ENCODE results near the gene MAGI2. TPM values are rescaled to one million over a fixed set of nuclear protein-coding genes. Genes with fewer than 3 reads are reported as not detected.

MAGI2 gene
- total RNA-seq, 1 donor from 2014 or later: 6.9 TPM

DNA sequence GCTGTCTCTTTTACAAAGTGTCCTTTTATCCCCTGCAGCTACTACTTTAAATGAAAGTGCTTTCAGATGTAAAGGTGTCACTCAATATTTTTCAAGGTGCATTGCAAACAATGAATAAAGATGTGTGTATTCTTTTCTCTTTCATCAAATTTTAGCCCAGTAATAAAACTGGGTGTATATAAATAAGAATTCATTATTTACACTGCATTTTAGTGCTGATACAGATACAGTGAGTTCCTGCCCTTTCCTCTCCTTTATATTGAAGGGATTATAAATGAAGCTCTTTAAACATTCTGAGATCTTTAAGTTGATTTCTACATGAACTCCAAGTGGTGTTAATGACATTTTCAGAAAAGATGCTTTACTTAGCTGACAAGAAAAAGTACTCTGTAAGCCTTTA lies 1137.4 kb downstream of the MAGI2 start:
- no peaks in the 10 kb centered on the region for H3K27me3 ChIP-seq
- H3K36me3 ChIP-seq: no peaks in the 10 kb centered on the region
- no peaks in the 10 kb centered on the region for H3K9me3 ChIP-seq
- no peak overlapping the region for H3K4me3 ChIP-seq
- intact Hi-C loops (cut with DNase I): no loop called here
- no peak for DNase-seq (ENCODE audit: extremely low spot score in 2 of 2)
- no peaks in the 10 kb centered on the region for H3K4me1 ChIP-seq
- TF ChIP-seq POLR2AphosphoS5 (IDR thresholded peaks at IDR 0.05; ENCODE audit: insufficient read depth in 1 of 2, low read depth in 1 of 2) (no peak), POLR2A (IDR thresholded peaks at IDR 0.05) (no peak)
- TF ChIP-seq, protein P1, sequence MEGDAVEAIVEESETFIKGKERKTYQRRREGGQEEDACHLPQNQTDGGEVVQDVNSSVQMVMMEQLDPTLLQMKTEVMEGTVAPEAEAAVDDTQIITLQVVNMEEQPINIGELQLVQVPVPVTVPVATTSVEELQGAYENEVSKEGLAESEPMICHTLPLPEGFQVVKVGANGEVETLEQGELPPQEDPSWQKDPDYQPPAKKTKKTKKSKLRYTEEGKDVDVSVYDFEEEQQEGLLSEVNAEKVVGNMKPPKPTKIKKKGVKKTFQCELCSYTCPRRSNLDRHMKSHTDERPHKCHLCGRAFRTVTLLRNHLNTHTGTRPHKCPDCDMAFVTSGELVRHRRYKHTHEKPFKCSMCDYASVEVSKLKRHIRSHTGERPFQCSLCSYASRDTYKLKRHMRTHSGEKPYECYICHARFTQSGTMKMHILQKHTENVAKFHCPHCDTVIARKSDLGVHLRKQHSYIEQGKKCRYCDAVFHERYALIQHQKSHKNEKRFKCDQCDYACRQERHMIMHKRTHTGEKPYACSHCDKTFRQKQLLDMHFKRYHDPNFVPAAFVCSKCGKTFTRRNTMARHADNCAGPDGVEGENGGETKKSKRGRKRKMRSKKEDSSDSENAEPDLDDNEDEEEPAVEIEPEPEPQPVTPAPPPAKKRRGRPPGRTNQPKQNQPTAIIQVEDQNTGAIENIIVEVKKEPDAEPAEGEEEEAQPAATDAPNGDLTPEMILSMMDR (IDR thresholded peaks at IDR 0.05): no peak
- H3K27ac ChIP-seq: no peak overlapping the region

DNA sequence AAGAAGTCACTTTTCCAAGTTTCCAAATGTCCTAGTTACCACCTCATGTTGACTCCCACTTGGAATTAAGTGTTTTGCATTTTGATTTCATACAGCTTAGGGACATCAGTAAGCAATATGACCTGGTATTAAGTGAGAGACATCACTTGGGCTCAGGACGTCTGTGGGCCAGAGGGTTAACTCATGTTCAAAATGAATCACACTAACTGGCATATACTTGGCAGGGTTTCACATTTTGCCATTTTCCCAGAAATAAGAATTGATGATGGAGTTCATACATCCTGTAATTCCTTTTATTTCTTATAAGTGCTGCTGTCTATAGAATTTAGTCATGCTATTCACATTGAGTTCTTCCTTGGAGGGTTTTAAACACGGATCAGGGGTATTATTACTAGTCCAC lies 1138.3 kb downstream of the MAGI2 start:
- intact Hi-C loops (cut with DNase I): no loop called here
- H3K4me3 ChIP-seq: no peak overlapping the region

DNA sequence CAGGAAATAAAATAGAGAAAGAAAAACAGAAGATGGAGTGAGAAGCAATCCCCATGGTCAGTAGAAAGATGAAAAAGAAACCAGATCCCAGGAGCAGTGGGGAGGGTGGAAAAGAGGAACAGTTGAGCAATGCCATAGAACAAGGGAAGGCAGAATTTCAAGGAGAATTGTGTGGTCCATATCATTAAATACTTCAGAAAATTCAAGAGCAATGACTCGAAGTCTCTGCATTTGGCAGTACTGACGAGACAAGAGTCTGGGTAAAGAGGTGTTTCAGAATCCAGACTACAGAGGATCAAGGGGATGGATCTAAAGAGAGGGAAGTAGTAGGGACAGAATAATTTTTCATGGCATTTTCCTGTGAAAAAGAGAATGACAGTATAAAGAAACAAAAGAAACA lies 1142.3 kb downstream of the MAGI2 start:
- H3K27ac ChIP-seq: no peak overlapping the region
- no peak for DNase-seq (ENCODE audit: extremely low spot score in 2 of 2)
- no peaks in the 10 kb centered on the region for H3K27me3 ChIP-seq
- TF ChIP-seq POLR2AphosphoS5 (IDR thresholded peaks at IDR 0.05; ENCODE audit: insufficient read depth in 1 of 2, low read depth in 1 of 2) (no peak), POLR2A (IDR thresholded peaks at IDR 0.05) (no peak)
- TF ChIP-seq, protein P1 (IDR thresholded peaks at IDR 0.05): no peak
- no peaks in the 10 kb centered on the region for H3K36me3 ChIP-seq
- intact Hi-C loops (cut with DNase I): no loop called here
- no peaks in the 10 kb centered on the region for H3K4me1 ChIP-seq
- no peak overlapping the region for H3K4me3 ChIP-seq
- H3K9me3 ChIP-seq: no peaks in the 10 kb centered on the region

More for the DNA sequence above, 1138.3 kb downstream of the MAGI2 start:
- TF ChIP-seq, protein P1 (IDR thresholded peaks at IDR 0.05): no peak
- TF ChIP-seq POLR2AphosphoS5 (IDR thresholded peaks at IDR 0.05; ENCODE audit: insufficient read depth in 1 of 2, low read depth in 1 of 2): no peak
- TF ChIP-seq POLR2A (IDR thresholded peaks at IDR 0.05): no peak
- no peaks in the 10 kb centered on the region for H3K36me3 ChIP-seq
- no peaks in the 10 kb centered on the region for H3K9me3 ChIP-seq
- DNase-seq (ENCODE audit: extremely low spot score in 2 of 2): no peak
- no peaks in the 10 kb centered on the region for H3K4me1 ChIP-seq
- no peaks in the 10 kb centered on the region for H3K27me3 ChIP-seq
- no peak overlapping the region for H3K27ac ChIP-seq

DNA sequence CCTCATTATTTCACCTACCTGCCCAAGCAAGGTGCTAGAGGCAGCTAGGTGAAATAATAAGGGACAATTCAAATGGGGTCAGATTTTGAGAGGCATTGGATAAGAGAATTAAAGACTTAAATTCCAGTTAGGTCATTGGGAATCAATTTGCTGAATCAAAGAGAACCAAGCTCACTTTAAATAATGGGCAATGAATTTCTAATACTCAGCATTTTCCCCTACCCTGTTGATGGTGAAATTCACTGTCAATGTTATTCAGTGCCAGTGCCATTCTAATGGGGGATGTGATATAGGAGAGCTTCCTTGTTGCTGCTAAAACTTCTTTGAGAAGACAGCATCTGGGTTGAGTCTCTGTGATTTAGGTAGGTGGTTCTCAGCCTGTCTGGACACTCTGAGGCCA lies 1145.6 kb downstream of the MAGI2 start:
- intact Hi-C loops (cut with DNase I): no loop called here
- DNase-seq (ENCODE audit: extremely low spot score in 2 of 2): no peak

DNA sequence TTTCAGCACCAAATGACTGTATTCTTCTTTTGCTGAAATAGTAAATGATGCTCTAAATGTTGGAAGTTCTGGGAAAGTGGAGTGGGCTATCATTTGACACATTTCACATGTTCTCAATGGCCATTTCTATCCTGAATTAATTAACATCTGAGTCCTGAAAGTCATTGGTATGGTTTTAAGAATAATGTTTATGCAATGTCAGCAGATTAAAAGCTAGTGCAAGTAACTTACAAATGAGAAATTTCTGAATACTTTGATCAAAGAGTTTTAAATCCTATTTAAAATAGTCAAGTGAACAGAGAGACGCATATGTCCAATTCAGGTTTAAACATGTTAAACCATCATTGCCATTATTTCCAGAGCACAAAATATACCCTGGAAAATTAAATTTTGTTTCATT lies 1146.8 kb downstream of the MAGI2 start:
- no peak overlapping the region for H3K27ac ChIP-seq
- no peaks in the 10 kb centered on the region for H3K27me3 ChIP-seq
- intact Hi-C loops (cut with DNase I): no loop called here
- no peak for DNase-seq (ENCODE audit: extremely low spot score in 2 of 2)
- H3K36me3 ChIP-seq: no peaks in the 10 kb centered on the region
- H3K9me3 ChIP-seq: no peaks in the 10 kb centered on the region
- no peaks in the 10 kb centered on the region for H3K4me1 ChIP-seq
- no peak overlapping the region for H3K4me3 ChIP-seq
- TF ChIP-seq, protein P1 (IDR thresholded peaks at IDR 0.05): no peak
- TF ChIP-seq POLR2A (IDR thresholded peaks at IDR 0.05): no peak
- no peak for TF ChIP-seq POLR2AphosphoS5 (IDR thresholded peaks at IDR 0.05; ENCODE audit: insufficient read depth in 1 of 2, low read depth in 1 of 2)

More for the DNA sequence above, 1145.6 kb downstream of the MAGI2 start:
- Histone ChIP-seq H3K27me3 (no peaks in the 10 kb centered on the region), H3K36me3 (no peaks in the 10 kb centered on the region), H3K4me3 (no peak overlapping the region), H3K27ac (no peak overlapping the region), H3K4me1 (no peaks in the 10 kb centered on the region), H3K9me3 (no peaks in the 10 kb centered on the region)
- no peak for TF ChIP-seq POLR2A (IDR thresholded peaks at IDR 0.05)

DNA sequence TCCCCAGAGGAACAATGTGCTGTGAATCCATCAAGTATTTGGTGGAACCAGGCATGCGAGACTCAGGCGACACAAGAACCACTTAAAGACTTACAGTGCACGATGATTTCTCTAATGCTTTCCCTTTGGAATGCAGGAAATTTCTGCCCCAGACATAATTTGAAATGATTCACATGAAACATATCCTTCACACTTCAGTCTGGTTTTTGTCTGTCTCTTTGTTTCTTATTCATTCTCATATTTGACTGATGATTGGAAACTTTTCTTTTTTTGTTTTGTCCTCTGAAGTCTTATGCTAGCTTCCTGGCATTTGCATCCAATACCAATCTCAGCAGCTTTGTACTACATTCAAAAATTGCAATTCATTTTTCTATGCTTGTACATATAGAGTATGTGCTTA lies 1152.1 kb downstream of the MAGI2 start:
- H3K4me1 ChIP-seq: no peaks in the 10 kb centered on the region
- intact Hi-C loops (cut with DNase I): no loop called here
- no peaks in the 10 kb centered on the region for H3K36me3 ChIP-seq
- H3K27me3 ChIP-seq: no peaks in the 10 kb centered on the region
- TF ChIP-seq, protein P1 (IDR thresholded peaks at IDR 0.05): no peak
- no peak for TF ChIP-seq POLR2A (IDR thresholded peaks at IDR 0.05)
- no peak for TF ChIP-seq POLR2AphosphoS5 (IDR thresholded peaks at IDR 0.05; ENCODE audit: insufficient read depth in 1 of 2, low read depth in 1 of 2)
- H3K27ac ChIP-seq: no peak overlapping the region
- H3K4me3 ChIP-seq: no peak overlapping the region
- no peak for DNase-seq (ENCODE audit: extremely low spot score in 2 of 2)
- H3K9me3 ChIP-seq: no peaks in the 10 kb centered on the region
